ENCODE measurements around the gene MED20. TPM values are rescaled to one million over a fixed set of nuclear protein-coding genes. Genes with fewer than 3 reads are reported as not detected.

The MED20 gene
- total and polyA plus RNA-seq, 2 of the 4 experiments (the other 2 are of a cell fraction), result 24.8 to 38.2 TPM

DNA sequence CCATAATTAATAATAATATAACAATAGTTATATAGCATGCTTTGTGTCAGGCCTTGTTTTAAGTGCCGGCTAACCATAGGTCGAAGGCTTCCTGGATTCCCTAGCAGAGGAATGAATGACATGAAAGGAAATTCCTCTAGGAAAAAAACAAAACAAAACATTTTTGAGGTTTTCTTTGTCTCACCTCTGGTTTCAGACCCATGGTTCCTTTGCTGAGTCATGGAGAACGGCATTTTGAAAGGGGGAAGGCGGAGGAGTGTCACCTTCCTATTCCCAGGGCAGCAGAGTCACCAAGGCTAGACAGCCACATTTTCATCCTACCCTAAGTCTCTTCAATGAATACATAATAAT lies 46.0 kb upstream of the MED20 start:
- H3K9ac ChIP-seq (ENCODE audit: low read depth, low read length), result no peak overlapping the region
- dilution Hi-C loops (cut with HindIII; ENCODE audit: low sequenced_read_pairs, unreplicated experiment), result no loop called here
- H3K36me3 ChIP-seq (ENCODE audit: control insufficient read depth, insufficient read depth, low read length), result no peaks in the 10 kb centered on the region
- in situ Hi-C loops (cut with MboI; ENCODE audit: low sequenced_read_pairs), result no loop called here
- H2BK120ac ChIP-seq (ENCODE audit: low read depth, low read length), result peak overlapping the region; percentile 88
- H3K23ac ChIP-seq (ENCODE audit: low read depth, low read length), result no peak overlapping the region; the same call in 1 of the 2 replicates
- H2AK5ac ChIP-seq (ENCODE audit: low read depth, low read length), result no peak overlapping the region
- H2BK15ac ChIP-seq (ENCODE audit: low read depth, low read length), result peak overlapping the region; percentile 88; the same call in 1 of the 3 replicates
- peak overlapping the region; percentile 91; the same call in 1 of the 2 replicates for H2BK20ac ChIP-seq (ENCODE audit: low read depth, low read length)
- peak; percentile 58 for DNase-seq
- H2AK9ac ChIP-seq (replicated peaks; ENCODE audit: low read depth, low read length, poor library complexity), result no peak overlapping the region
- CTCF ChIA-PET, result no interaction called here
- BruUV-seq (replicated peaks), result no TSS peak
- H2AFZ ChIP-seq (replicated peaks; ENCODE audit: low read length, poor library complexity), result no peak overlapping the region
- H4K8ac ChIP-seq (ENCODE audit: low read depth in 2 of 2, low read length in 2 of 2), result peak overlapping the region in 1 of 2 experiments; percentile 47; a peak in 1 of 4 replicates
- H3K27ac ChIP-seq (ENCODE audit: insufficient read depth, low read length), result no peak overlapping the region; the same call in 1 of the 2 replicates
- peak; percentile 52 for ATAC-seq (ENCODE audit: low read depth)
- no peaks in the 10 kb centered on the region for H3K79me1 ChIP-seq (ENCODE audit: low read depth in 1 of 2, low read length in 2 of 2)
- H3K4ac ChIP-seq (ENCODE audit: low read depth, low read length), result peak overlapping the region; percentile 79; the same call in 1 of the 2 replicates
- no peak overlapping the region for H3K14ac ChIP-seq (replicated peaks; ENCODE audit: low read depth, low read length)
- intact Hi-C loops (cut with micrococcal nuclease), result no loop called here
- H3K18ac ChIP-seq (ENCODE audit: low read depth, low read length), result no peak overlapping the region
- no peak overlapping the region for H3K4me2 ChIP-seq (ENCODE audit: low read depth, low read length)
- POLR2A ChIA-PET (ENCODE audit: unreplicated experiment), result no interaction called here
- peaks cover 17% of the 10 kb centered on the region for H3K9me1 ChIP-seq (ENCODE audit: insufficient read depth, low read length)
- H3K56ac ChIP-seq (ENCODE audit: extremely low read depth, insufficient read depth, low read length), result 0 out of 2 replicates have a peak overlapping the region, but pooled peaks have one; percentile 8
- H2BK5ac ChIP-seq (ENCODE audit: low read depth, low read length, poor library complexity, severe bottlenecking), result peak overlapping the region; percentile 71
- TF ChIP-seq MAFK (IDR thresholded peaks at IDR 0.05; ENCODE audit: low read depth, low read length) (peak; percentile 50), NFE2L2 (IDR thresholded peaks at IDR 0.05; ENCODE audit: low read depth, low read length) (peak; percentile 85), MAZ (IDR thresholded peaks at IDR 0.05; ENCODE audit: borderline replicate concordance, low read depth, low read length) (no peak), RAD21 (IDR thresholded peaks at IDR 0.05; ENCODE audit: low read length) (no peak), POLR2A (IDR thresholded peaks at IDR 0.05; ENCODE audit: low read depth, low read length) (no peak), RFX5 (IDR thresholded peaks at IDR 0.05; ENCODE audit: low read depth, low read length) (no peak), FOS (IDR thresholded peaks at IDR 0.05; ENCODE audit: low read depth, low read length) (no peak), SMC3 (IDR thresholded peaks at IDR 0.05; ENCODE audit: low read depth, low read length) (no peak)
- TF ChIP-seq, protein P1, sequence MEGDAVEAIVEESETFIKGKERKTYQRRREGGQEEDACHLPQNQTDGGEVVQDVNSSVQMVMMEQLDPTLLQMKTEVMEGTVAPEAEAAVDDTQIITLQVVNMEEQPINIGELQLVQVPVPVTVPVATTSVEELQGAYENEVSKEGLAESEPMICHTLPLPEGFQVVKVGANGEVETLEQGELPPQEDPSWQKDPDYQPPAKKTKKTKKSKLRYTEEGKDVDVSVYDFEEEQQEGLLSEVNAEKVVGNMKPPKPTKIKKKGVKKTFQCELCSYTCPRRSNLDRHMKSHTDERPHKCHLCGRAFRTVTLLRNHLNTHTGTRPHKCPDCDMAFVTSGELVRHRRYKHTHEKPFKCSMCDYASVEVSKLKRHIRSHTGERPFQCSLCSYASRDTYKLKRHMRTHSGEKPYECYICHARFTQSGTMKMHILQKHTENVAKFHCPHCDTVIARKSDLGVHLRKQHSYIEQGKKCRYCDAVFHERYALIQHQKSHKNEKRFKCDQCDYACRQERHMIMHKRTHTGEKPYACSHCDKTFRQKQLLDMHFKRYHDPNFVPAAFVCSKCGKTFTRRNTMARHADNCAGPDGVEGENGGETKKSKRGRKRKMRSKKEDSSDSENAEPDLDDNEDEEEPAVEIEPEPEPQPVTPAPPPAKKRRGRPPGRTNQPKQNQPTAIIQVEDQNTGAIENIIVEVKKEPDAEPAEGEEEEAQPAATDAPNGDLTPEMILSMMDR (conservative IDR thresholded peaks at IDR 0.05; ENCODE audit: low read depth, low read length), result no peak
- TF ChIP-seq, protein P2, sequence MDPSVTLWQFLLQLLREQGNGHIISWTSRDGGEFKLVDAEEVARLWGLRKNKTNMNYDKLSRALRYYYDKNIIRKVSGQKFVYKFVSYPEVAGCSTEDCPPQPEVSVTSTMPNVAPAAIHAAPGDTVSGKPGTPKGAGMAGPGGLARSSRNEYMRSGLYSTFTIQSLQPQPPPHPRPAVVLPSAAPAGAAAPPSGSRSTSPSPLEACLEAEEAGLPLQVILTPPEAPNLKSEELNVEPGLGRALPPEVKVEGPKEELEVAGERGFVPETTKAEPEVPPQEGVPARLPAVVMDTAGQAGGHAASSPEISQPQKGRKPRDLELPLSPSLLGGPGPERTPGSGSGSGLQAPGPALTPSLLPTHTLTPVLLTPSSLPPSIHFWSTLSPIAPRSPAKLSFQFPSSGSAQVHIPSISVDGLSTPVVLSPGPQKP (IDR thresholded peaks at IDR 0.05; ENCODE audit: borderline replicate concordance, low read depth, low read length), result no peak
- H4K5ac ChIP-seq (ENCODE audit: low read depth, low read length), result no peak overlapping the region
- no peaks in the 10 kb centered on the region for H3K9me3 ChIP-seq (ENCODE audit: control insufficient read depth, insufficient read depth, low read length)
- H3K4me1 ChIP-seq (ENCODE audit: control insufficient read depth, insufficient read depth, low read length), result peaks cover 10% of the 10 kb centered on the region
- WGBS, 2 experiments (ENCODE audit: extremely low coverage in 2 of 2, insufficient read length in 1 of 2), result no CpG with 5 or more reads among the region's 4 CpGs
- no peaks in the 10 kb centered on the region for H3K27me3 ChIP-seq (ENCODE audit: control insufficient read depth, insufficient read depth, low read length)
- no peaks in the 10 kb centered on the region for H4K20me1 ChIP-seq (ENCODE audit: insufficient read depth, low read length)
- peak overlapping the region; percentile 78; the same call in 1 of the 2 replicates for H4K91ac ChIP-seq (ENCODE audit: insufficient read depth, low read depth, low read length)
- no peak overlapping the region for H3K4me3 ChIP-seq (ENCODE audit: insufficient read depth, low read depth, low read length)
